WTC11 (cell line): Measurements from ENCODE around the gene PLXDC2. TPM values are rescaled to one million over a fixed set of nuclear protein-coding genes. Genes with fewer than 3 reads are reported as not detected.

Experiments
- ATAC-seq: fragments of 200-7000 bp; cut with Tn5 transposase; 2 replicates; pipeline ENCODE4 v1.10.0; 2021; ENCODE audit warnings: mild to moderate bottlenecking, moderate library complexity
- CTCF ChIA-PET: fragments of 300-600 bp; sonication (Branson Sonifier 250); formaldehyde crosslinking; loops from one replicate; lab custom pipeline; 2021; ENCODE audit warnings: antibody characterized with exemption; lab: Charles Lee
- POLR2A ChIA-PET: fragments of 350-600 bp; sonication (Branson Sonifier 250); formaldehyde crosslinking; loops from one replicate; lab custom pipeline; 2021; ENCODE audit warnings: antibody characterized with exemption; lab: Charles Lee
- DNase-seq: peaks from one replicate; pipeline ENCODE4 v3.0.0; 2021; ENCODE audit warnings: low spot score
- H3K27ac Mint-ChIP-seq: 2 replicates; pipeline ENCODE4 v1.8.0; 2021; ENCODE audit warnings: mixed read lengths
- H3K27me3 Mint-ChIP-seq: 2 replicates; pipeline ENCODE4 v1.8.0; 2021; ENCODE audit warnings: low read depth, mild to moderate bottlenecking, moderate library complexity, mixed read lengths
- H3K36me3 Mint-ChIP-seq: 2 replicates; pipeline ENCODE4 v1.8.0; 2021; ENCODE audit warnings: mixed read lengths
- H3K4me1 Mint-ChIP-seq: 2 replicates; pipeline ENCODE4 v1.8.0; 2022; ENCODE audit warnings: mixed read lengths
- H3K4me3 Mint-ChIP-seq: 2 replicates; pipeline ENCODE4 v1.8.0; 2021; ENCODE audit warnings: mild to moderate bottlenecking, moderate library complexity, mixed read lengths
- H3K9me3 Mint-ChIP-seq: 2 replicates; pipeline ENCODE4 v1.8.0; 2021; ENCODE audit warnings: mixed read lengths
- ATF1 ChIP-seq: sonication (generic); formaldehyde crosslinking; IDR thresholded peaks from 2 replicates; pipeline ENCODE4 v1.8.1; 2023; ENCODE audit warnings: mild to moderate bottlenecking, moderate library complexity, missing genetic modification reagents
- ATF3 ChIP-seq: sonication (generic); formaldehyde crosslinking; conservative IDR thresholded peaks from 2 replicates; pipeline ENCODE4 v1.8.1; 2022; ENCODE audit warnings: mild to moderate bottlenecking, missing genetic modification reagents
- E2F4 ChIP-seq: sonication (generic); formaldehyde crosslinking; IDR thresholded peaks from 2 replicates; pipeline ENCODE4 v1.8.1; 2022; ENCODE audit warnings: low read depth, mild to moderate bottlenecking, moderate library complexity, missing genetic modification reagents, borderline replicate concordance
- FOXJ3 ChIP-seq: sonication (generic); formaldehyde crosslinking; IDR thresholded peaks from 2 replicates; pipeline ENCODE4 v1.9.0; 2021; ENCODE audit warnings: missing genetic modification reagents, mild to moderate bottlenecking, borderline replicate concordance
- GABPB1 ChIP-seq: sonication (generic); formaldehyde crosslinking; IDR thresholded peaks from 2 replicates; pipeline ENCODE4 v1.8.1; 2023; ENCODE audit warnings: mild to moderate bottlenecking, missing genetic modification reagents
- MLX ChIP-seq: sonication (generic); formaldehyde crosslinking; IDR thresholded peaks from 2 replicates; pipeline ENCODE4 v1.8.1; 2023; ENCODE audit warnings: mild to moderate bottlenecking, missing genetic modification reagents, moderate library complexity
- MXD4 ChIP-seq: fragments of 250-450 bp; sonication (Bioruptor Pico); IDR thresholded peaks from 2 replicates; pipeline ENCODE4 v1.8.0; 2021; ENCODE audit warnings: mild to moderate bottlenecking, moderate library complexity, borderline replicate concordance
- NR1H2 ChIP-seq: sonication (generic); formaldehyde crosslinking; IDR thresholded peaks from 2 replicates; pipeline ENCODE4 v1.9.0; 2021; ENCODE audit warnings: mild to moderate bottlenecking, moderate library complexity, missing genetic modification reagents
- NR2C2 ChIP-seq: sonication (generic); formaldehyde crosslinking; IDR thresholded peaks from 2 replicates; pipeline ENCODE4 v1.8.0; 2022; ENCODE audit warnings: mild to moderate bottlenecking, missing genetic modification reagents
- NR3C1 ChIP-seq: sonication (generic); formaldehyde crosslinking; conservative IDR thresholded peaks from 2 replicates; pipeline ENCODE4 v1.8.1; 2023; ENCODE audit warnings: low read depth, mild to moderate bottlenecking, missing genetic modification reagents
- PRRX2 ChIP-seq: fragments of 250-450 bp; sonication (Bioruptor Pico); IDR thresholded peaks from 2 replicates; pipeline ENCODE4 v1.8.0; 2021; ENCODE audit warnings: mild to moderate bottlenecking
- SMAD4 ChIP-seq: sonication (generic); formaldehyde crosslinking; IDR thresholded peaks from 2 replicates; pipeline ENCODE4 v1.8.0; 2022; ENCODE audit warnings: mild to moderate bottlenecking, missing genetic modification reagents
- SP1 ChIP-seq: sonication (generic); formaldehyde crosslinking; conservative IDR thresholded peaks from 2 replicates; pipeline ENCODE4 v1.8.1; 2022; ENCODE audit warnings: missing genetic modification reagents
- TEAD4 ChIP-seq: sonication (generic); formaldehyde crosslinking; IDR thresholded peaks from 2 replicates; pipeline ENCODE4 v1.8.0; 2022; ENCODE audit warnings: mild to moderate bottlenecking, missing genetic modification reagents
- ZNF219 ChIP-seq: sonication (generic); formaldehyde crosslinking; IDR thresholded peaks from 2 replicates; pipeline ENCODE4 v1.8.0; 2023; ENCODE audit warnings: missing genetic modification reagents, mild to moderate bottlenecking, borderline replicate concordance
- ZNF232 ChIP-seq: sonication (generic); formaldehyde crosslinking; IDR thresholded peaks from 2 replicates; pipeline ENCODE4 v1.8.0; 2022; ENCODE audit warnings: mild to moderate bottlenecking, missing genetic modification reagents
- ZNF263 ChIP-seq: sonication (generic); formaldehyde crosslinking; IDR thresholded peaks from 2 replicates; pipeline ENCODE4 v1.8.1; 2022; ENCODE audit warnings: low read depth, mild to moderate bottlenecking, moderate library complexity, missing genetic modification reagents
- ZNF317 ChIP-seq: sonication (generic); formaldehyde crosslinking; IDR thresholded peaks from 2 replicates; pipeline ENCODE4 v1.8.1; 2023; ENCODE audit warnings: low read depth, mild to moderate bottlenecking, moderate library complexity, missing genetic modification reagents, borderline replicate concordance
- ZNF416 ChIP-seq: fragments of 250-450 bp; sonication (Bioruptor Pico); IDR thresholded peaks from 2 replicates; pipeline ENCODE4 v1.9.0; 2021; ENCODE audit warnings: mild to moderate bottlenecking, inconsistent platforms
- total RNA-seq: library from RNA; stranded (reverse); gene quantifications from 3 replicates; pipeline ENCODE4 v1.2.3, GENCODE V29; 2021
- TF ChIP-seq, protein P1 (sequence below): fragments of 250-450 bp; sonication (Bioruptor Pico); IDR thresholded peaks from 2 replicates; pipeline ENCODE4 v1.8.0; 2021; ENCODE audit warnings: mild to moderate bottlenecking
- TF ChIP-seq, protein P2 (sequence below): fragments of 250-450 bp; sonication (Bioruptor Pico); IDR thresholded peaks from 2 replicates; pipeline ENCODE4 v1.9.0; 2021; ENCODE audit warnings: mild to moderate bottlenecking, borderline replicate concordance
- TF ChIP-seq, protein P3 (sequence below): sonication (generic); formaldehyde crosslinking; IDR thresholded peaks from 2 replicates; pipeline ENCODE4 v1.8.0; 2023; ENCODE audit warnings: mild to moderate bottlenecking, missing genetic modification reagents

The PLXDC2 gene
- total RNA-seq, 1 experiment from 2014 or later, result 31.7 TPM

DNA sequence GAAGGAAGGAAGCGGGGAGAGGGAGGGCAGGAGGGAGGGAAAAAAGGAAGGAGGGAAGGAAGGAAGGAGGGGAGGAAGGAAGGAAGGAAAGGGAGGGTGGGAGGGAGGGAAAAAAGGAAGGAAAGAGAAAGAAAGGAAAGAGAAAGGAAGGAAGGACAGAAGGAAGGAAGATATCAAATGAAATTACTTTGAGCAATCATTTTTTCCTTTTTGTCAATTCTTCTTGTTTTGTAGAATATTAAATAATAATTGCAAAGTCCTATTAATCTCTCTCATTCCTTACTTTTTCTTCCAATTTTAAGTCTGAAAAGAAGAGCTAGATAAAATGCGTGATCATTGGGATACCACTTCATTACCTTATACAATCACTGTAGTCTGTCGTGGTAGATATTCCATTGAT is 117.5 kb downstream of the PLXDC2 start:
- ChIA-PET POLR2A (no interaction called here), CTCF (no interaction called here)
- Mint-ChIP-seq H3K4me1 (peaks cover 46% of the 10 kb centered on the region), H3K4me3 (no peak overlapping the region), H3K36me3 (peaks cover 7% of the 10 kb centered on the region; the same call in 1 of the 2 replicates), H3K27ac (no peak overlapping the region), H3K27me3 (no peaks in the 10 kb centered on the region), H3K9me3 (no peaks in the 10 kb centered on the region)
- no peak for DNase-seq
- no peak for ATAC-seq
- no peak for TF ChIP-seq ZNF416
- TF ChIP-seq SP1 (CRISPR knock-in tag), result no peak
- no peak for TF ChIP-seq GABPB1 (CRISPR knock-in tag)
- no peak for TF ChIP-seq FOXJ3 (CRISPR knock-in tag)
- no peak for TF ChIP-seq ZNF317 (CRISPR knock-in tag)
- no peak for TF ChIP-seq NR2C2 (CRISPR knock-in tag)
- no peak for TF ChIP-seq PRRX2 (CRISPR knock-in tag)
- TF ChIP-seq ZNF232, result no peak
- TF ChIP-seq MXD4 (CRISPR knock-in tag), result no peak
- no peak for TF ChIP-seq MLX (CRISPR knock-in tag)
- TF ChIP-seq, all 79 proteins: peak for 0

DNA sequence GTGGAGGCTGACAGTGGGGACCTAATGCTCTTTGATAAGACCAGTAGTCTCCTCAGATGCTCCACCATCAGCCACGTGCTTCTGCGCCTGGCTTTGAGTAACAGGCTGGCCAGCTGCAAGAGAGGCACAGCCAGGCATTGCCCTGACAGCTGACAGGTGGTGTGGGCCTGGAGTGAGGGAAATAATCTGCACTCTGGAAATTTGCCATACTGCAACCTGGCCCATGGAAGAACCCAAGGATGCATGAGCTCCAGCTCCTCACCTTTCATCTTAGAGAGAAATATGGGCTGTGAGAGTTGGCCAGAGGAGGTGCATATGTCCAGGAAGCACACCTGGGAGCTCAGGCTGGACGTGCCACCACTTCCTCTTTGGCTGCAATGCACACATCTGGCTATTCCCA is 118.9 kb downstream of the PLXDC2 start:
- TF ChIP-seq ATF1 (CRISPR knock-in tag) (no peak), NR1H2 (no peak), ATF3 (CRISPR knock-in tag) (no peak), ZNF232 (no peak), NR3C1 (CRISPR knock-in tag) (no peak), SMAD4 (no peak), E2F4 (CRISPR knock-in tag) (no peak), ZNF263 (CRISPR knock-in tag) (no peak)
- TF ChIP-seq, protein P1, sequence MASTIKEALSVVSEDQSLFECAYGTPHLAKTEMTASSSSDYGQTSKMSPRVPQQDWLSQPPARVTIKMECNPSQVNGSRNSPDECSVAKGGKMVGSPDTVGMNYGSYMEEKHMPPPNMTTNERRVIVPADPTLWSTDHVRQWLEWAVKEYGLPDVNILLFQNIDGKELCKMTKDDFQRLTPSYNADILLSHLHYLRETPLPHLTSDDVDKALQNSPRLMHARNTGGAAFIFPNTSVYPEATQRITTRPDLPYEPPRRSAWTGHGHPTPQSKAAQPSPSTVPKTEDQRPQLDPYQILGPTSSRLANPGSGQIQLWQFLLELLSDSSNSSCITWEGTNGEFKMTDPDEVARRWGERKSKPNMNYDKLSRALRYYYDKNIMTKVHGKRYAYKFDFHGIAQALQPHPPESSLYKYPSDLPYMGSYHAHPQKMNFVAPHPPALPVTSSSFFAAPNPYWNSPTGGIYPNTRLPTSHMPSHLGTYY (CRISPR knock-in tag), result no peak

GRCh38 chr10:19936289-19936688 is 120.1 kb downstream of the PLXDC2 start:
- ChIA-PET CTCF (no interaction called here), POLR2A (no interaction called here)
- Mint-ChIP-seq H3K27ac (no peak overlapping the region), H3K27me3 (no peaks in the 10 kb centered on the region), H3K36me3 (peaks cover 7% of the 10 kb centered on the region; the same call in 1 of the 2 replicates), H3K9me3 (no peaks in the 10 kb centered on the region), H3K4me3 (no peak overlapping the region), H3K4me1 (peaks cover 37% of the 10 kb centered on the region)
- no peak for DNase-seq
- no peak for ATAC-seq
- TF ChIP-seq, protein P2, sequence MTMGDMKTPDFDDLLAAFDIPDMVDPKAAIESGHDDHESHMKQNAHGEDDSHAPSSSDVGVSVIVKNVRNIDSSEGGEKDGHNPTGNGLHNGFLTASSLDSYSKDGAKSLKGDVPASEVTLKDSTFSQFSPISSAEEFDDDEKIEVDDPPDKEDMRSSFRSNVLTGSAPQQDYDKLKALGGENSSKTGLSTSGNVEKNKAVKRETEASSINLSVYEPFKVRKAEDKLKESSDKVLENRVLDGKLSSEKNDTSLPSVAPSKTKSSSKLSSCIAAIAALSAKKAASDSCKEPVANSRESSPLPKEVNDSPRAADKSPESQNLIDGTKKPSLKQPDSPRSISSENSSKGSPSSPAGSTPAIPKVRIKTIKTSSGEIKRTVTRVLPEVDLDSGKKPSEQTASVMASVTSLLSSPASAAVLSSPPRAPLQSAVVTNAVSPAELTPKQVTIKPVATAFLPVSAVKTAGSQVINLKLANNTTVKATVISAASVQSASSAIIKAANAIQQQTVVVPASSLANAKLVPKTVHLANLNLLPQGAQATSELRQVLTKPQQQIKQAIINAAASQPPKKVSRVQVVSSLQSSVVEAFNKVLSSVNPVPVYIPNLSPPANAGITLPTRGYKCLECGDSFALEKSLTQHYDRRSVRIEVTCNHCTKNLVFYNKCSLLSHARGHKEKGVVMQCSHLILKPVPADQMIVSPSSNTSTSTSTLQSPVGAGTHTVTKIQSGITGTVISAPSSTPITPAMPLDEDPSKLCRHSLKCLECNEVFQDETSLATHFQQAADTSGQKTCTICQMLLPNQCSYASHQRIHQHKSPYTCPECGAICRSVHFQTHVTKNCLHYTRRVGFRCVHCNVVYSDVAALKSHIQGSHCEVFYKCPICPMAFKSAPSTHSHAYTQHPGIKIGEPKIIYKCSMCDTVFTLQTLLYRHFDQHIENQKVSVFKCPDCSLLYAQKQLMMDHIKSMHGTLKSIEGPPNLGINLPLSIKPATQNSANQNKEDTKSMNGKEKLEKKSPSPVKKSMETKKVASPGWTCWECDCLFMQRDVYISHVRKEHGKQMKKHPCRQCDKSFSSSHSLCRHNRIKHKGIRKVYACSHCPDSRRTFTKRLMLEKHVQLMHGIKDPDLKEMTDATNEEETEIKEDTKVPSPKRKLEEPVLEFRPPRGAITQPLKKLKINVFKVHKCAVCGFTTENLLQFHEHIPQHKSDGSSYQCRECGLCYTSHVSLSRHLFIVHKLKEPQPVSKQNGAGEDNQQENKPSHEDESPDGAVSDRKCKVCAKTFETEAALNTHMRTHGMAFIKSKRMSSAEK, result no peak
- no peak for TF ChIP-seq SP1 (CRISPR knock-in tag)
- TF ChIP-seq, protein P3, sequence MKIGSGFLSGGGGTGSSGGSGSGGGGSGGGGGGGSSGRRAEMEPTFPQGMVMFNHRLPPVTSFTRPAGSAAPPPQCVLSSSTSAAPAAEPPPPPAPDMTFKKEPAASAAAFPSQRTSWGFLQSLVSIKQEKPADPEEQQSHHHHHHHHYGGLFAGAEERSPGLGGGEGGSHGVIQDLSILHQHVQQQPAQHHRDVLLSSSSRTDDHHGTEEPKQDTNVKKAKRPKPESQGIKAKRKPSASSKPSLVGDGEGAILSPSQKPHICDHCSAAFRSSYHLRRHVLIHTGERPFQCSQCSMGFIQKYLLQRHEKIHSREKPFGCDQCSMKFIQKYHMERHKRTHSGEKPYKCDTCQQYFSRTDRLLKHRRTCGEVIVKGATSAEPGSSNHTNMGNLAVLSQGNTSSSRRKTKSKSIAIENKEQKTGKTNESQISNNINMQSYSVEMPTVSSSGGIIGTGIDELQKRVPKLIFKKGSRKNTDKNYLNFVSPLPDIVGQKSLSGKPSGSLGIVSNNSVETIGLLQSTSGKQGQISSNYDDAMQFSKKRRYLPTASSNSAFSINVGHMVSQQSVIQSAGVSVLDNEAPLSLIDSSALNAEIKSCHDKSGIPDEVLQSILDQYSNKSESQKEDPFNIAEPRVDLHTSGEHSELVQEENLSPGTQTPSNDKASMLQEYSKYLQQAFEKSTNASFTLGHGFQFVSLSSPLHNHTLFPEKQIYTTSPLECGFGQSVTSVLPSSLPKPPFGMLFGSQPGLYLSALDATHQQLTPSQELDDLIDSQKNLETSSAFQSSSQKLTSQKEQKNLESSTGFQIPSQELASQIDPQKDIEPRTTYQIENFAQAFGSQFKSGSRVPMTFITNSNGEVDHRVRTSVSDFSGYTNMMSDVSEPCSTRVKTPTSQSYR (CRISPR knock-in tag), result no peak
- no peak for TF ChIP-seq NR2C2 (CRISPR knock-in tag)
- TF ChIP-seq TEAD4, result no peak
- TF ChIP-seq ZNF219 (CRISPR knock-in tag), result no peak
- TF ChIP-seq ZNF232, result no peak

More for the DNA sequence above, 118.9 kb downstream of the PLXDC2 start:
- Mint-ChIP-seq H3K27ac (no peak overlapping the region), H3K4me3 (no peak overlapping the region), H3K4me1 (peaks cover 38% of the 10 kb centered on the region), H3K36me3 (peaks cover 7% of the 10 kb centered on the region; the same call in 1 of the 2 replicates), H3K9me3 (no peaks in the 10 kb centered on the region), H3K27me3 (no peaks in the 10 kb centered on the region)
- no peak for ATAC-seq
- no peak for DNase-seq
- CTCF ChIA-PET, result no interaction called here
- POLR2A ChIA-PET, result interaction anchor here (0.5 kb wide), 1 partner anchor 25 kb away, joined by 4 read pairs; no protein-coding TSS in a partner anchor
